K562 (cell line): ENCODE results near the gene FBLN2. TPM values are rescaled to one million over a fixed set of nuclear protein-coding genes. Genes with fewer than 3 reads are reported as not detected.

ENCODE experiments used
- ATAC-seq: fragments of 200-7000 bp; cut with Tn5 transposase; 3 replicates; pipeline ENCODE4 v1.9.1; 2020; ENCODE audit warnings: moderate library complexity
- BruUV-seq: library from RNA; stranded (reverse); fragments of 400-500 nt; replicated peaks from 2 replicates; lab custom pipeline; 2021; lab: Mats Ljungman, UMichigan
- CTCF ChIA-PET: fragments of 300-600 bp; formaldehyde crosslinking; extraction: SDS; loops from one replicate; lab custom pipeline; 2021; ENCODE audit warnings: low intra/inter-chr PET ratio; lab: Yijun Ruan, JAX
- POLR2A ChIA-PET: fragments of 300-600, 350-650 bp; sonication (Branson Sonifier 250); formaldehyde crosslinking; extraction: SDS; loops from one replicate; lab custom pipeline; 2021; ENCODE audit warnings: antibody characterized with exemption, inconsistent platforms; lab: Yijun Ruan, JAX
- DNase-seq, 4 experiments: peaks; one replicate each; pipeline versions ENCODE4 v3.0.0 to v3.0.0-alpha.2; 2011 to 2018; ENCODE audit warnings: low spot score in 3 of 4, mixed read lengths in 3 of 4; ENCODE audit errors: extremely low read depth in 1 of 4
- FAIRE-seq: peaks from 2 replicates; lab custom pipeline; 2011; peaks lifted over from hg19 to GRCh38; lab: Jason Lieb, UNC
- H2AFZ ChIP-seq: 2 replicates; pipeline ENCODE4 v1.6.0; 2011; ENCODE audit warnings: low read depth, low read length, control low read depth, inconsistent platforms
- H3K27ac ChIP-seq: fragments of 200-600 bp; 3 replicates; pipeline ENCODE4 v1.8.0; 2011; ENCODE audit warnings: low read depth, mild to moderate bottlenecking, control low read depth, inconsistent platforms, low read length, moderate library complexity, mixed read lengths; ENCODE audit errors: extremely low read depth
- H3K27me3 ChIP-seq, 2 experiments: fragments of 300-600 bp in 1 of 2; 2 replicates in 1 of 2; 3 replicates in 1 of 2; pipeline versions ENCODE4 v1.6.0 to v1.8.0; 2011; ENCODE audit warnings: inconsistent platforms in 2 of 2, low read length in 2 of 2, mild to moderate bottlenecking in 1 of 2, mixed read lengths in 1 of 2, moderate library complexity in 1 of 2; ENCODE audit not compliant: control insufficient read depth in 2 of 2, insufficient read depth in 2 of 2
- H3K36me3 ChIP-seq: fragments of 300-600 bp; 3 replicates; pipeline ENCODE4 v1.8.0; 2011; ENCODE audit warnings: mild to moderate bottlenecking, low read length, inconsistent platforms; ENCODE audit not compliant: control insufficient read depth, insufficient read depth
- H3K4me1 ChIP-seq, 2 experiments: fragments of 200-600 bp in 1 of 2; replicated peaks in 1 of 2; 2 replicates in 1 of 2; 3 replicates in 1 of 2; pipeline versions ENCODE4 v1.5.1 to v1.8.0; 2011; ENCODE audit warnings: inconsistent platforms in 2 of 2, low read length in 2 of 2, mild to moderate bottlenecking in 1 of 2, mixed read lengths in 1 of 2, moderate library complexity in 1 of 2; ENCODE audit not compliant: control insufficient read depth in 2 of 2, insufficient read depth in 2 of 2
- H3K4me2 ChIP-seq: 2 replicates; pipeline ENCODE4 v1.6.1; 2011; ENCODE audit warnings: low read length, control low read depth, inconsistent platforms, mixed read lengths; ENCODE audit not compliant: insufficient read depth
- H3K4me3 ChIP-seq: fragments of 200-600 bp; sonication (generic), shearing (Covaris generic); 2 replicates; pipeline ENCODE4 v1.5.1; 2016; ENCODE audit warnings: control low read depth, inconsistent platforms
- H3K79me2 ChIP-seq: fragments of 200-600 bp; 3 replicates; pipeline ENCODE4 v1.8.0; 2011; ENCODE audit warnings: low read length, inconsistent platforms; ENCODE audit not compliant: control insufficient read depth, insufficient read depth
- H3K9ac ChIP-seq, 2 experiments: 2 replicates each; pipeline versions ENCODE4 v1.6.0 to v1.6.1; 2011; ENCODE audit warnings: low read depth in 2 of 2, low read length in 2 of 2, control low read depth in 1 of 2, inconsistent platforms in 1 of 2, mild to moderate bottlenecking in 1 of 2, mixed read lengths in 1 of 2; ENCODE audit not compliant: insufficient read depth in 1 of 2
- H3K9me1 ChIP-seq: one replicate; pipeline ENCODE4 v1.6.0; 2011; ENCODE audit warnings: inconsistent platforms, mild to moderate bottlenecking, low read length, moderate library complexity; ENCODE audit not compliant: control insufficient read depth, insufficient read depth
- H3K9me3 ChIP-seq: replicated peaks from 2 replicates; pipeline ENCODE4 v1.5.1; 2011; ENCODE audit warnings: low read depth, low read length, inconsistent platforms; ENCODE audit not compliant: control insufficient read depth, insufficient read depth
- H4K20me1 ChIP-seq: replicated peaks from 2 replicates; pipeline ENCODE4 v1.6.1; 2011; ENCODE audit warnings: low read length, inconsistent platforms, mixed read lengths; ENCODE audit not compliant: control insufficient read depth, insufficient read depth
- ARID3A ChIP-seq: IDR thresholded peaks from 2 replicates; pipeline ENCODE4 v1.6.1; 2012; ENCODE audit warnings: low read depth, low read length, improper control_type of control experiment, borderline replicate concordance
- HNRNPLL ChIP-seq: fragments of 200-400 bp; formaldehyde crosslinking; IDR thresholded peaks from 2 replicates; pipeline ENCODE4 v1.6.1; 2017; ENCODE audit warnings: low read length, low read depth, mild to moderate bottlenecking; ENCODE audit not compliant: poor library complexity, severe bottlenecking
- NCOA4 ChIP-seq: fragments of 450-650 bp; IDR thresholded peaks from 2 replicates; pipeline ENCODE4 v1.6.1; 2018; ENCODE audit warnings: mild to moderate bottlenecking; ENCODE audit not compliant: partially characterized antibody
- NRF1 ChIP-seq, 2 experiments: fragments of 450-650 bp; IDR thresholded peaks in 1 of 2; conservative IDR thresholded peaks in 1 of 2; 2 replicates each; pipeline ENCODE4 v1.6.1; 2014; ENCODE audit warnings: mild to moderate bottlenecking in 2 of 2
- SIN3B ChIP-seq: fragments of 450-650 bp; IDR thresholded peaks from 2 replicates; pipeline ENCODE4 v1.6.1; 2017; ENCODE audit warnings: low read depth, mild to moderate bottlenecking, moderate library complexity
- USF1 ChIP-seq: sonication (generic); formaldehyde crosslinking; IDR thresholded peaks from 2 replicates; pipeline ENCODE4 v1.9.0; 2022; ENCODE audit warnings: mild to moderate bottlenecking, missing genetic modification reagents
- ZNF143 ChIP-seq: sonication (generic); formaldehyde crosslinking; IDR thresholded peaks from 2 replicates; pipeline ENCODE4 v1.9.0; 2022; ENCODE audit warnings: mild to moderate bottlenecking, missing genetic modification reagents
- ZNF707 ChIP-seq: fragments of 250-450 bp; sonication (Bioruptor Pico); conservative IDR thresholded peaks from 2 replicates; pipeline ENCODE4 v1.8.0; 2022; ENCODE audit warnings: inconsistent platforms, mild to moderate bottlenecking, moderate library complexity
- ZNF740 ChIP-seq, 3 experiments: fragments of 200-800 bp in 1 of 3; sonication (Bioruptor generic) in 1 of 3; sonication (generic) in 1 of 3; formaldehyde crosslinking in 1 of 3; IDR thresholded peaks; 2 replicates each; pipeline versions ENCODE4 v1.6.1 to v1.8.0; 2016 to 2022; ENCODE audit warnings: mild to moderate bottlenecking in 2 of 3, missing compliant biosample characterization in 2 of 3, missing genetic modification characterization in 2 of 3, missing genetic modification reagents in 1 of 3
- WGBS: fragments of 100-300 bp; shearing (Covaris generic); methylation state at CpG from one replicate; pipeline ENCODE4 v1.1.6; 2016; ENCODE audit warnings: low coverage, mixed read lengths; ENCODE audit not compliant: insufficient coverage; ENCODE audit errors: missing lambda C conversion rate; 5-methylcytosine and 5-hydroxymethylcytosine counted together
- in situ Hi-C: fragments of 300-500 bp; cut with MboI; formaldehyde crosslinking; loops from 4 replicates; pipeline ENCODE4 v1.15.0; 2018; ENCODE audit warnings: inconsistent platforms, mixed read lengths
- intact Hi-C: fragments of 100-400 bp; cut with micrococcal nuclease; formaldehyde crosslinking; loops from 2 replicates; pipeline ENCODE4 v1.14.2; 2022
- polyA plus RNA-seq, 8 experiments: library from polyadenylated mRNA; depleted of rRNA in 4 of 8; stranded (reverse) in 5 of 8; unstranded in 3 of 8; fragments of >200 nt; fragmentation: Nextera tagmentation in 2 of 8; fragmentation: Illumina TruSeq in 1 of 8; extraction: Ambion mirVana in 2 of 8; extraction: Trizol in 1 of 8; gene quantifications; 2 replicates each; pipeline versions ENCODE4 v1.2.1 to v1.2.3, GENCODE V29; 2011 to 2014; ENCODE audit warnings: inconsistent platforms in 1 of 8, missing spikeins in 1 of 8
- total RNA-seq, 7 experiments: library from RNA; depleted of rRNA in 6 of 7; stranded (reverse); fragments of >200 nt in 6 of 7; fragmentation: Illumina TruSeq in 2 of 7; extraction: Trizol in 2 of 7; gene quantifications; 2 replicates each; pipeline versions ENCODE4 v1.2.1 to v1.2.3, GENCODE V29; 2011 to 2021; ENCODE audit warnings: low replicate concordance in 1 of 7

Gene FBLN2
- total and polyA plus RNA-seq, 9 of the 15 experiments (the other 6 are each of a cell fraction or from before 2014, with no cell fraction given): 0.03 to 0.10 (median 0.04) TPM; not detected in 6

GRCh38 chr3:13607821-13608597, 59.1 kb downstream of the FBLN2 start:
- no peak overlapping the region for H2AFZ ChIP-seq
- BruUV-seq: no TSS peak
- DNase-seq (no peak), ATAC-seq (no peak), FAIRE-seq (no peak)
- no peak overlapping the region for H3K27ac ChIP-seq
- ChIA-PET POLR2A (interaction anchor here (0.6 kb wide), 2 partner anchors 55 to 66 kb away, joined by 3 to 4 read pairs; no protein-coding TSS in a partner anchor), CTCF (no interaction called here)
- H3K79me2 ChIP-seq: no peaks in the 10 kb centered on the region
- WGBS: 6% methylated on average over 14 of the region's 14 CpGs
- TF ChIP-seq NRF1 (conservative IDR thresholded peaks at IDR 0.05 in 1 of 2, IDR thresholded peaks at IDR 0.05 in 1 of 2) (0 out of 4 replicates have a peak, but pooled peaks of 1 of the 2 experiments have one; percentile 20), USF1 (CRISPR knock-in tag) (peak; percentile 25; the same call in 1 of the 2 replicates), NCOA4 (no peak), HNRNPLL (no peak), ARID3A (no peak), ZNF740 (CRISPR knock-in tag; IDR thresholded peaks at IDR 0.05) (no peak), ZNF740 (tag; IDR thresholded peaks at IDR 0.05) (no peak), ZNF143 (CRISPR knock-in tag) (0 out of 2 replicates have a peak, but pooled peaks have one; percentile 20), ZNF707 (CRISPR knock-in tag) (no peak), SIN3B (no peak)
- H3K36me3 ChIP-seq: no peaks in the 10 kb centered on the region
- no peak overlapping the region for H3K4me2 ChIP-seq
- no peaks in the 10 kb centered on the region for H3K9me1 ChIP-seq
- in situ Hi-C loops (no loop called here), intact Hi-C loops (no loop called here)
- peaks cover 7% of the 10 kb centered on the region; the same call in 1 of the 2 replicates for H4K20me1 ChIP-seq
- no peak overlapping the region for H3K4me3 ChIP-seq
- no peaks in the 10 kb centered on the region for H3K4me1 ChIP-seq
- no peaks in the 10 kb centered on the region for H3K9me3 ChIP-seq
- H3K9ac ChIP-seq: no peak overlapping the region
- H3K27me3 ChIP-seq: peaks cover 42 to 67% of the 10 kb centered on the region in 2 experiments
